Measurements from ENCODE around the gene MUC5AC.

Gene MUC5AC

GRCh38 chr11:1195682-1196515 lies 38.1 kb downstream of the MUC5AC start:
- no peak overlapping the region for H3K4me3 ChIP-seq (ENCODE audit: low read depth, low read length)
- no peak overlapping the region for H2AFZ ChIP-seq (ENCODE audit: low read length, unreplicated experiment)
- no peaks in the 10 kb centered on the region for H3K36me3 ChIP-seq (ENCODE audit: insufficient read depth, low read length)
- H3K27ac ChIP-seq (ENCODE audit: low read depth, low read length) = no peak overlapping the region
- no peaks in the 10 kb centered on the region for H3K4me1 ChIP-seq (ENCODE audit: control insufficient read depth, insufficient read depth, low read length, unreplicated experiment)
- no peaks in the 10 kb centered on the region for H3K79me2 ChIP-seq (ENCODE audit: control insufficient read depth, insufficient read depth, low read length, unreplicated experiment)
- no peaks in the 10 kb centered on the region for H3K27me3 ChIP-seq (ENCODE audit: insufficient read depth, low read length)

- Histone ChIP-seq H3K79me2 (ENCODE audit: control insufficient read depth, insufficient read depth, low read length, unreplicated experiment) (no peaks in the 10 kb centered on the region), H2AFZ (ENCODE audit: low read length, unreplicated experiment) (no peak overlapping the region), H3K36me3 (ENCODE audit: insufficient read depth, low read length) (no peaks in the 10 kb centered on the region), H3K4me1 (ENCODE audit: control insufficient read depth, insufficient read depth, low read length, unreplicated experiment) (no peaks in the 10 kb centered on the region), H3K27me3 (ENCODE audit: insufficient read depth, low read length) (no peaks in the 10 kb centered on the region), H3K4me3 (ENCODE audit: low read depth, low read length) (no peak overlapping the region), H3K27ac (ENCODE audit: low read depth, low read length) (no peak overlapping the region)
These were observed 39.0 kb downstream of the MUC5AC start for GRCh38 chr11:1196516-1197391.

- H2AFZ ChIP-seq (ENCODE audit: low read length, unreplicated experiment) = no peak overlapping the region
- no peak overlapping the region for H3K27ac ChIP-seq (ENCODE audit: low read depth, low read length)
- no peaks in the 10 kb centered on the region for H3K4me1 ChIP-seq (ENCODE audit: control insufficient read depth, insufficient read depth, low read length, unreplicated experiment)
- no peaks in the 10 kb centered on the region for H3K36me3 ChIP-seq (ENCODE audit: insufficient read depth, low read length)
- H3K27me3 ChIP-seq (ENCODE audit: insufficient read depth, low read length) = no peaks in the 10 kb centered on the region
- no peak overlapping the region for H3K4me3 ChIP-seq (ENCODE audit: low read depth, low read length)
- H3K79me2 ChIP-seq (ENCODE audit: control insufficient read depth, insufficient read depth, low read length, unreplicated experiment) = no peaks in the 10 kb centered on the region
These were observed 39.7 kb downstream of the MUC5AC start for GRCh38 chr11:1197431-1197885.

GRCh38 chr11:1197886-1198560 lies 40.3 kb downstream of the MUC5AC start:
- Histone ChIP-seq H3K4me3 (ENCODE audit: low read depth, low read length) (no peak overlapping the region), H3K27me3 (ENCODE audit: insufficient read depth, low read length) (no peaks in the 10 kb centered on the region), H3K27ac (ENCODE audit: low read depth, low read length) (no peak overlapping the region)

GRCh38 chr11:1198561-1199240 lies 40.9 kb downstream of the MUC5AC start:
- no peaks in the 10 kb centered on the region for H3K27me3 ChIP-seq (ENCODE audit: insufficient read depth, low read length)
- no peaks in the 10 kb centered on the region for H3K4me1 ChIP-seq (ENCODE audit: control insufficient read depth, insufficient read depth, low read length, unreplicated experiment)
- H2AFZ ChIP-seq (ENCODE audit: low read length, unreplicated experiment) = no peak overlapping the region
- no peaks in the 10 kb centered on the region for H3K79me2 ChIP-seq (ENCODE audit: control insufficient read depth, insufficient read depth, low read length, unreplicated experiment)
- no peak overlapping the region for H3K4me3 ChIP-seq (ENCODE audit: low read depth, low read length)
- no peaks in the 10 kb centered on the region for H3K36me3 ChIP-seq (ENCODE audit: insufficient read depth, low read length)
- H3K27ac ChIP-seq (ENCODE audit: low read depth, low read length) = no peak overlapping the region

More at GRCh38 chr11:1197886-1198560, 40.3 kb downstream of the MUC5AC start:
- H3K36me3 ChIP-seq (ENCODE audit: insufficient read depth, low read length) = no peaks in the 10 kb centered on the region
- H3K4me1 ChIP-seq (ENCODE audit: control insufficient read depth, insufficient read depth, low read length, unreplicated experiment) = no peaks in the 10 kb centered on the region
- H2AFZ ChIP-seq (ENCODE audit: low read length, unreplicated experiment) = no peak overlapping the region
- H3K79me2 ChIP-seq (ENCODE audit: control insufficient read depth, insufficient read depth, low read length, unreplicated experiment) = no peaks in the 10 kb centered on the region

GRCh38 chr11:1199241-1199750 lies 41.5 kb downstream of the MUC5AC start:
- Histone ChIP-seq H3K4me3 (ENCODE audit: low read depth, low read length) (no peak overlapping the region), H3K27ac (ENCODE audit: low read depth, low read length) (no peak overlapping the region), H3K27me3 (ENCODE audit: insufficient read depth, low read length) (no peaks in the 10 kb centered on the region), H3K36me3 (ENCODE audit: insufficient read depth, low read length) (no peaks in the 10 kb centered on the region), H2AFZ (ENCODE audit: low read length, unreplicated experiment) (no peak overlapping the region), H3K4me1 (ENCODE audit: control insufficient read depth, insufficient read depth, low read length, unreplicated experiment) (no peaks in the 10 kb centered on the region), H3K79me2 (ENCODE audit: control insufficient read depth, insufficient read depth, low read length, unreplicated experiment) (no peaks in the 10 kb centered on the region)

GRCh38 chr11:1199751-1200610 lies 42.2 kb downstream of the MUC5AC start:
- no peaks in the 10 kb centered on the region for H3K4me1 ChIP-seq (ENCODE audit: control insufficient read depth, insufficient read depth, low read length, unreplicated experiment)
- H3K27ac ChIP-seq (ENCODE audit: low read depth, low read length) = no peak overlapping the region
- H3K27me3 ChIP-seq (ENCODE audit: insufficient read depth, low read length) = no peaks in the 10 kb centered on the region
- H2AFZ ChIP-seq (ENCODE audit: low read length, unreplicated experiment) = no peak overlapping the region
- H3K4me3 ChIP-seq (ENCODE audit: low read depth, low read length) = no peak overlapping the region
- H3K36me3 ChIP-seq (ENCODE audit: insufficient read depth, low read length) = no peaks in the 10 kb centered on the region
- H3K79me2 ChIP-seq (ENCODE audit: control insufficient read depth, insufficient read depth, low read length, unreplicated experiment) = no peaks in the 10 kb centered on the region

GRCh38 chr11:1200611-1201191 lies 42.9 kb downstream of the MUC5AC start:
- Histone ChIP-seq H3K4me3 (ENCODE audit: low read depth, low read length) (no peak overlapping the region), H3K27ac (ENCODE audit: low read depth, low read length) (no peak overlapping the region), H3K4me1 (ENCODE audit: control insufficient read depth, insufficient read depth, low read length, unreplicated experiment) (no peaks in the 10 kb centered on the region), H2AFZ (ENCODE audit: low read length, unreplicated experiment) (no peak overlapping the region), H3K36me3 (ENCODE audit: insufficient read depth, low read length) (no peaks in the 10 kb centered on the region), H3K79me2 (ENCODE audit: control insufficient read depth, insufficient read depth, low read length, unreplicated experiment) (no peaks in the 10 kb centered on the region), H3K27me3 (ENCODE audit: insufficient read depth, low read length) (no peaks in the 10 kb centered on the region)

- Histone ChIP-seq H3K4me3 (ENCODE audit: low read depth, low read length) (no peak overlapping the region), H3K27ac (ENCODE audit: low read depth, low read length) (no peak overlapping the region), H3K4me1 (ENCODE audit: control insufficient read depth, insufficient read depth, low read length, unreplicated experiment) (no peaks in the 10 kb centered on the region), H3K27me3 (ENCODE audit: insufficient read depth, low read length) (no peaks in the 10 kb centered on the region), H3K79me2 (ENCODE audit: control insufficient read depth, insufficient read depth, low read length, unreplicated experiment) (no peaks in the 10 kb centered on the region), H2AFZ (ENCODE audit: low read length, unreplicated experiment) (no peak overlapping the region), H3K36me3 (ENCODE audit: insufficient read depth, low read length) (no peaks in the 10 kb centered on the region)
These were observed 43.8 kb downstream of the MUC5AC start for GRCh38 chr11:1201395-1202153.
